Suprapubic skin (tissue), 4 donors: Measurements from ENCODE around the gene SEMA3D.

Experiments used
- CTCF ChIP-seq, 2 donors: fragments of 200-600 bp in 1 of 2; fragments of 450-650 bp in 1 of 2; sonication (generic) in 1 of 2; IDR thresholded peaks; one replicate each; pipeline ENCODE4 v1.5.1; 2016 to 2019; ENCODE audit warnings: antibody characterized with exemption in 2 of 2, mild to moderate bottlenecking in 1 of 2, moderate library complexity in 1 of 2
- EP300 ChIP-seq: sonication (generic); formaldehyde crosslinking; IDR thresholded peaks from one replicate; pipeline ENCODE4 v1.6.1; 2017; ENCODE audit warnings: antibody characterized with exemption
- POLR2A ChIP-seq, 2 donors: fragments of 450-650 bp; IDR thresholded peaks; one replicate each; pipeline ENCODE4 v1.6.1; 2017; ENCODE audit warnings: antibody characterized with exemption in 2 of 2, mild to moderate bottlenecking in 2 of 2, moderate library complexity in 2 of 2
- POLR2AphosphoS5 ChIP-seq, 3 donors: sonication (generic); formaldehyde crosslinking; IDR thresholded peaks; one replicate each; pipeline ENCODE4 v1.6.1; 2017; ENCODE audit warnings: antibody characterized with exemption in 3 of 3

- TF ChIP-seq POLR2AphosphoS5 (IDR thresholded peaks at IDR 0.05): no peak
- no peak for TF ChIP-seq POLR2A (IDR thresholded peaks at IDR 0.05)
- TF ChIP-seq CTCF (IDR thresholded peaks at IDR 0.05): no peak
- no peak for TF ChIP-seq EP300
Measured at GRCh38 chr7:84970670-84971069, 216.2 kb downstream of the SEMA3D start.
